ENCODE measurements around the gene DLGAP1. TPM values are rescaled to one million over a fixed set of nuclear protein-coding genes. Genes with fewer than 3 reads are reported as not detected.

Gene DLGAP1
- total RNA-seq, 1 experiment from 2014 or later = 23.2 TPM

DNA sequence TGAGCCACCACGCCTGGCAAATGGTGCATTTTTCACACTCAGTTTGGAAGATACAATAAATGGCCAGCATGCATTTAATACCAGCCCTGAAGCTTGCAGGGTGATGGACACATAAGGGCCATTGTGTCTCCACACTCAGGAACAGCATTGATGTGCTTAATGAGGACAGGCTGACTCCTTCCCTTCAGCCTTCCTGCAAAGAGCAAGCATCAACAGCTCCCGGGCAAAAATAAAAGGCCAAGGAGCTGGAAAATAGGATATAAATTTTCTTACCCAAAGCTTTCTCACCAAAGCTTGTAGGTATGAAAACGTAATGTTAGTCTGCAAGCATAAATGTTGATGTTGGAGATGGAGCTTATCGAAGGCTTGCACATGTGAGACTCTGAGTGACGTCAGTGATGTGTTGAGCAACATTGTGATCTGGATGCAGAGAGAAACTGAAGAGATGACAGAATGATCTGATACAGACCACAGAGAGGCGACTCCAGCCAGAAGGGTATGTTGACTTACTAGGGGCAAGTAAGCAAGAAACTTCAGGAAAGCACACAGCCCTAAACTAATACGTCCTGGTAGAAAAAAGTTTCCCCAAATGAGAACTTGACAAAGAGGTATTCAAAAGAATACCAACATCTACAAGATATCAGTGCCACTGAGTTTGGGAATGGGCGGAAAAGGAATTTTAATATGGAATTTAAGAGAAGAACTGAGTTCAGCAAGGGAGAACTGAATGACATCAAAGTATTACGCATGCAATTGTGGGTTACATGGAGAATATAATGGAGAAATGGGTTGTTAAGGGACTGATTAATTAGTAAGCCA is 748.6 kb downstream of the DLGAP1 start:
- Mint-ChIP-seq H3K27me3 (ENCODE audit: low read depth) (no peaks in the 10 kb centered on the region), H3K27ac (peak overlapping the region in 1 of 3 experiments; percentile 3; a peak in 1 of 7 replicates), H3K36me3 (ENCODE audit: insufficient read depth in 1 of 3, low read depth in 3 of 3) (peaks cover 0 to 2% (median 0%) of the 10 kb centered on the region in 3 experiments; a peak in 1 of 7 replicates), H3K4me3 (no peak overlapping the region), H3K4me1 (peaks cover 9 to 11% of the 10 kb centered on the region in 2 experiments), H3K9me3 (no peaks in the 10 kb centered on the region)
- Histone ChIP-seq H2BK120ac (ENCODE audit: low read depth, low read length, poor library complexity, severe bottlenecking) (no peak overlapping the region), H3T11ph (ENCODE audit: low read length) (no peak overlapping the region), H2BK15ac (ENCODE audit: low read depth, low read length) (no peak overlapping the region), H3K27me3 (ENCODE audit: insufficient read depth, low read length) (no peaks in the 10 kb centered on the region), H3K56ac (ENCODE audit: insufficient read length, low read depth, low read length) (no peak overlapping the region), H3K23me2 (ENCODE audit: insufficient read length, low read depth, low read length, poor library complexity, severe bottlenecking) (no peaks in the 10 kb centered on the region), H3K79me2 (ENCODE audit: insufficient read depth, low read length) (no peaks in the 10 kb centered on the region), H3K14ac (ENCODE audit: insufficient read depth, low read length) (no peak overlapping the region), H4K5ac (ENCODE audit: insufficient read length, low read depth, low read length) (no peak overlapping the region), H3K27ac (ENCODE audit: insufficient read length, low read depth, low read length) (no peak overlapping the region), H2BK5ac (ENCODE audit: insufficient read length, low read length) (no peak overlapping the region), H2BK12ac (ENCODE audit: insufficient read length, low read depth, low read length) (no peak overlapping the region), H3K4me2 (ENCODE audit: insufficient read depth, insufficient read length, low read length) (no peak overlapping the region), H2BK20ac (ENCODE audit: low read depth, low read length, poor library complexity, severe bottlenecking) (no peak overlapping the region), H4K91ac (ENCODE audit: insufficient read length, low read depth, low read length) (no peak overlapping the region), H4K8ac (replicated peaks; ENCODE audit: insufficient read length, low read depth, low read length) (no peak overlapping the region), H3K9ac (ENCODE audit: extremely low read depth, insufficient read length, low read length) (no peak overlapping the region), H3K4ac (ENCODE audit: low read depth, low read length) (no peak overlapping the region), H3K79me1 (ENCODE audit: insufficient read depth, low read depth, low read length, poor library complexity, severe bottlenecking) (no peaks in the 10 kb centered on the region), H3K18ac (ENCODE audit: insufficient read length, low read depth, low read length) (no peak overlapping the region), H2AK5ac (ENCODE audit: insufficient read length, low read length) (no peak overlapping the region), H3K4me1 (ENCODE audit: insufficient read depth, low read length) (no peaks in the 10 kb centered on the region; the same call in 1 of the 2 replicates), H3K23ac (ENCODE audit: insufficient read length, low read depth, low read length) (no peak overlapping the region), H3K9me3 (ENCODE audit: control insufficient read depth, low read depth, low read length) (no peaks in the 10 kb centered on the region), H2AFZ (ENCODE audit: low read length) (no peak overlapping the region), H4K20me1 (ENCODE audit: control insufficient read depth, insufficient read depth, insufficient read length) (no peaks in the 10 kb centered on the region)
- no peak for DNase-seq
- WGBS (ENCODE audit: extremely low coverage, insufficient read length, low lambda C conversion rate) = no CpG with 5 or more reads among the region's 9 CpGs
- TF ChIP-seq, protein P1, sequence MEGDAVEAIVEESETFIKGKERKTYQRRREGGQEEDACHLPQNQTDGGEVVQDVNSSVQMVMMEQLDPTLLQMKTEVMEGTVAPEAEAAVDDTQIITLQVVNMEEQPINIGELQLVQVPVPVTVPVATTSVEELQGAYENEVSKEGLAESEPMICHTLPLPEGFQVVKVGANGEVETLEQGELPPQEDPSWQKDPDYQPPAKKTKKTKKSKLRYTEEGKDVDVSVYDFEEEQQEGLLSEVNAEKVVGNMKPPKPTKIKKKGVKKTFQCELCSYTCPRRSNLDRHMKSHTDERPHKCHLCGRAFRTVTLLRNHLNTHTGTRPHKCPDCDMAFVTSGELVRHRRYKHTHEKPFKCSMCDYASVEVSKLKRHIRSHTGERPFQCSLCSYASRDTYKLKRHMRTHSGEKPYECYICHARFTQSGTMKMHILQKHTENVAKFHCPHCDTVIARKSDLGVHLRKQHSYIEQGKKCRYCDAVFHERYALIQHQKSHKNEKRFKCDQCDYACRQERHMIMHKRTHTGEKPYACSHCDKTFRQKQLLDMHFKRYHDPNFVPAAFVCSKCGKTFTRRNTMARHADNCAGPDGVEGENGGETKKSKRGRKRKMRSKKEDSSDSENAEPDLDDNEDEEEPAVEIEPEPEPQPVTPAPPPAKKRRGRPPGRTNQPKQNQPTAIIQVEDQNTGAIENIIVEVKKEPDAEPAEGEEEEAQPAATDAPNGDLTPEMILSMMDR (conservative IDR thresholded peaks at IDR 0.05) = no peak
